ENCODE results near the gene GAB3.

GRCh38 chrX:154648931-154649330 is 101.9 kb downstream of the GAB3 start:
- TF ChIP-seq CTCF (IDR thresholded peaks at IDR 0.05) (no peak), POLR2A (IDR thresholded peaks at IDR 0.05) (no peak)

Data from body of pancreas (tissue), 4 donors.